Left lung (tissue), 10 donors: Measurements from ENCODE around the gene EEPD1. TPM values are rescaled to one million over a fixed set of nuclear protein-coding genes. Genes with fewer than 3 reads are reported as not detected.
"Not testable (repeated sequence)": the region's sequence is repeated elsewhere in the genome, so short reads cannot be mapped to it uniquely, and the experiment has no call there.

Source experiments
- ATAC-seq: fragments of 200-7000 bp; cut with Tn5 transposase; one replicate; pipeline ENCODE4 v1.9.1; 2020; ENCODE audit warnings: moderate library complexity
- DNase-seq, 4 donors: peaks; one replicate each; pipeline ENCODE4 v3.0.0-alpha.2; 2013 to 2020
- H3K27ac ChIP-seq, 2 donors: fragments of 200-600 bp; sonication (generic) in 1 of 2; one replicate each; pipeline versions ENCODE4 v1.5.0 to v1.8.0; 2020 to 2021
- H3K27me3 ChIP-seq, 2 donors: fragments of 200-600 bp; sonication (generic) in 1 of 2; one replicate each; pipeline versions ENCODE4 v1.5.0 to v1.8.0; 2020 to 2021
- H3K36me3 ChIP-seq, 2 donors: fragments of 200-600 bp; sonication (generic) in 1 of 2; one replicate each; pipeline versions ENCODE4 v1.5.0 to v1.8.0; 2020 to 2021
- H3K4me1 ChIP-seq, 2 donors: fragments of 200-600 bp; one replicate each; pipeline ENCODE4 v1.8.0; 2021
- H3K4me3 ChIP-seq, 2 donors: fragments of 200-600 bp; sonication (generic) in 1 of 2; one replicate each; pipeline versions ENCODE4 v1.5.0 to v1.8.0; 2020 to 2021; ENCODE audit warnings: mild to moderate bottlenecking in 1 of 2
- H3K9me3 ChIP-seq, 2 donors: fragments of 200-600 bp; sonication (generic) in 1 of 2; one replicate each; pipeline versions ENCODE4 v1.5.0 to v1.8.0; 2020 to 2021
- CTCF ChIP-seq, 2 donors: fragments of 200-600 bp; sonication (generic) in 1 of 2; IDR thresholded peaks; one replicate each; pipeline versions ENCODE4 v1.5.0 to v1.8.0; 2021; ENCODE audit warnings: antibody characterized with exemption in 2 of 2
- intact Hi-C, 2 donors: fragments of 100-400 bp; cut with DNase I; formaldehyde crosslinking; loops; one replicate each; pipeline versions ENCODE4 v1.11.2 to v1.14.2; 2022
- polyA plus RNA-seq, 6 donors: library from polyadenylated mRNA; unstranded; fragments of 120-200 nt; gene quantifications; one replicate each; pipeline ENCODE4 v1.2.1, GENCODE V29; 2013; ENCODE audit not compliant: insufficient read length in 6 of 6
- total RNA-seq, 2 donors: library from RNA; stranded (reverse); fragmentation: NEBNext Ultra II Directional; extraction: Animal tissue kit (Norgen Biotek cat#: 25700); gene quantifications; one replicate each; pipeline ENCODE4 v1.2.1, GENCODE V29; 2021
- donor health status: DM: no; HTN: yes; CAD: no.
- donor health status: DM: no; HTN: no; CAD: no.

The EEPD1 gene
- total and polyA plus RNA-seq, 8 donors = 7.8 to 22.8 (median 19.0) TPM

DNA sequence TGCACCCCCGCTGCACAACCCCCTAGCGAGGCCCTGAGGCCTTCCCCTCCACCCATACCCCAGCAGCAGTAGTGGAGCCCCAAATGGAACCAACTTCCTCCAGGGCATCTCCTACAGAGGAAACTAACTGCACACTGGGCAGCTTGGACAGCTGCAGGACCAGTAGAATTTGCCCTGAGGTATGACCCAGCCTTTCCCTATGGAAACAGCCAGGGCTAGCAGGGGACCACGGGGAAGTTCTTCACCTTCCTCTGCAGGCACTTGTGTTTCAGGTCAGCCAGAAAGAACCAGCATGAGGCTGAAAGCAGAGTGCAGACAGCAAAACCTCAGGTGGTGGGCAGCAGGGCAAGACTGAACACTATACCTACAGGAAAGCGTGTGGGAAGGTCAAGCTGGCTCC is 5.7 kb upstream of the EEPD1 start:
- DNase-seq = no peak
- Histone ChIP-seq H3K27me3 (no peaks in the 10 kb centered on the region), H3K9me3 (peaks cover 0 to 10% of the 10 kb centered on the region in 2 donors)

DNA sequence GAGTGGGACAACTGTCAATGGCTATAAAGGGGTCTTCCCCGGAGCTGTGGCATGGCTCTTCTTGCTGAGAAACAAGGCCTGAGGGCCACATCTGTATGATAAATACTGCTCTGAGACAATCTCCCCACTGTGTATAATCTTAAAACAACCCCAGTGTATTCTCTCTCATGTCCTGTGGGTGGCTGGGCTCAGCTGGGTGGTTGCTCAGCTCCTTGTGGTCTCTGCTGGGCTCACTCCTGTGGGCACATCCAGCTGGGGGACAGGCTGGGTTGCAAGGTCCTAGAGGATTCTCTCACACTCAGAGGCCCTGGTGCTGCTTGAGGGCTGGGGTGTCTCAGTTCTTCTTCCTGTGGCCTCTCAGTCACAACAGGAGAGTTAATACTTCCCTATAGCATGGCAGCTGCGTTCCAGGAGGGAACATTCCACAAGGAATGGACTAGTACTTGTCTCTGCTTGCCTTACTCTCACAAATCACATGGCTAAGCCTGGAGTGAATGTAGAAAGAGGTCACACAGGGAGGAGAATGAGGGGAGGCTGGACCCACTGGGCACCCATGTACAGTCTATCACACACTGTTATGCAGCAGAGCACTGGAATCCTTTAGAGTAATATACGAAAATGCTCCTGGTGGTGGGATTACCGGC is 4.5 kb upstream of the EEPD1 start:
- Histone ChIP-seq H3K27ac (no peak overlapping the region), H3K4me3 (no peak overlapping the region), H3K27me3 (no peaks in the 10 kb centered on the region), H3K36me3 (no peaks in the 10 kb centered on the region), H3K9me3 (peaks cover 0 to 10% of the 10 kb centered on the region in 2 donors), H3K4me1 (peaks cover 0 to 13% of the 10 kb centered on the region in 2 donors)
- ATAC-seq (no peak), DNase-seq (no peak)
- TF ChIP-seq CTCF (IDR thresholded peaks at IDR 0.05) = no peak
- intact Hi-C loops = no loop called here

More for the DNA sequence above, 5.7 kb upstream of the EEPD1 start:
- Histone ChIP-seq H3K27ac (no peak overlapping the region), H3K4me3 (no peak overlapping the region), H3K4me1 (peaks cover 0 to 16% of the 10 kb centered on the region in 2 donors), H3K36me3 (no peaks in the 10 kb centered on the region)
- ATAC-seq = no peak
- no peak for TF ChIP-seq CTCF (IDR thresholded peaks at IDR 0.05)
- intact Hi-C loops = no loop called here

DNA sequence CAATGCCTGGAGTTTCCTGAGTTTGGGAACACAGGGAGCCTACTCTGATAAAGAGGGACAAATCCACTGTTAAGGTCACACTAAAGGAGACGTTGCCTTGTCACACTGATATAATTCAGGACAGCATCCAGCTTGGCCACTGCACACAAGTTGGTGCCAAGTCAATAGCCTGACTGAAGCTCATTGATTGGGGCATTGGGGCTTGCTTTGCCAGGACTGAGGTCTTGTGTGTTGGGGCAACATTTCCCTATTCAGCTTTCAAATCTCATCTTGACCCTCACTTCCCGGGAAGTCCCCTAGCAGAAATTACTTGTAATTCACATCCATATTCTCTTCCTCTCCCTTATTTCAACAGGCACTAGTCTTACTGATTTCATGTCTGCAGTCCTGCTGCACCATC is 3.8 kb upstream of the EEPD1 start:
- intact Hi-C loops = not testable (repeated sequence)

GRCh38 chr7:36149694-36150452 is 3.2 kb upstream of the EEPD1 start:
- Histone ChIP-seq H3K9me3 (peaks cover 0 to 10% of the 10 kb centered on the region in 2 donors), H3K36me3 (no peaks in the 10 kb centered on the region)
- intact Hi-C loops = no loop called here

More for the DNA sequence above, 3.8 kb upstream of the EEPD1 start:
- H3K27ac ChIP-seq, H3K36me3 ChIP-seq, ATAC-seq, H3K9me3 ChIP-seq, H3K4me3 ChIP-seq, DNase-seq, H3K27me3 ChIP-seq: not testable (repeated sequence)
- peaks cover 0 to 12% of the 10 kb centered on the region in 2 donors for H3K4me1 ChIP-seq

More at GRCh38 chr7:36149694-36150452, 3.2 kb upstream of the EEPD1 start:
- H3K27me3 ChIP-seq = no peaks in the 10 kb centered on the region
- no peak overlapping the region for H3K27ac ChIP-seq
- DNase-seq (no peak), ATAC-seq (no peak)
- no peak overlapping the region for H3K4me3 ChIP-seq
- no peak for TF ChIP-seq CTCF (IDR thresholded peaks at IDR 0.05)
- H3K4me1 ChIP-seq = peaks cover 0 to 15% of the 10 kb centered on the region in 2 donors
